NCI-H146 treated with DMSO at 0.1 percent for 48 hours (cell line): ENCODE data around the gene ZNF638.
"Not testable (repeated sequence)": the region's sequence is repeated elsewhere in the genome, so short reads cannot be mapped to it uniquely, and the experiment has no call there.

Experiments used
- DNase-seq: peaks from one replicate; lab custom pipeline; 2025; ENCODE audit not compliant: unreplicated experiment; lab: John Stamatoyannopoulos, UW

Gene ZNF638

GRCh38 chr2:71331581-71332434 lies at the start of gene ZNF638:
TSS of gene ZNF638 (plus strand) at chr2:71331782. CDS start at chr2:71348955, 17,173 bp downstream.
- DNase-seq = peak; percentile 80

- no peak for DNase-seq
Measured at GRCh38 chr2:71281950-71282349, 49.6 kb upstream of the ZNF638 start.

GRCh38 chr2:71282493-71282892 lies 49.1 kb upstream of the ZNF638 start:
- no peak for DNase-seq

GRCh38 chr2:71283131-71283530 lies 48.5 kb upstream of the ZNF638 start:
- no peak for DNase-seq

GRCh38 chr2:71285706-71286105 lies 45.9 kb upstream of the ZNF638 start:
- DNase-seq = no peak

GRCh38 chr2:71291398-71291797 lies 40.2 kb upstream of the ZNF638 start:
- DNase-seq = no peak

GRCh38 chr2:71292159-71292558 lies 39.4 kb upstream of the ZNF638 start:
- DNase-seq = no peak

- no peak for DNase-seq
Measured at GRCh38 chr2:71298914-71299313, 32.7 kb upstream of the ZNF638 start.

GRCh38 chr2:71299507-71299906 lies 32.1 kb upstream of the ZNF638 start:
- DNase-seq = no peak

GRCh38 chr2:71303849-71304248 lies 27.7 kb upstream of the ZNF638 start:
- DNase-seq = no peak

- DNase-seq = no peak
Measured at GRCh38 chr2:71306762-71307161, 24.8 kb upstream of the ZNF638 start.

GRCh38 chr2:71313016-71313766 lies 18.4 kb upstream of the ZNF638 start:
- DNase-seq = no peak

GRCh38 chr2:71317060-71317459 lies 14.5 kb upstream of the ZNF638 start:
- no peak for DNase-seq

GRCh38 chr2:71317900-71318299 lies 13.7 kb upstream of the ZNF638 start:
- DNase-seq = not testable (repeated sequence)

- no peak for DNase-seq
Measured at GRCh38 chr2:71323386-71323785, 8.2 kb upstream of the ZNF638 start.

- DNase-seq = no peak
Measured at GRCh38 chr2:71326968-71327367, 4.6 kb upstream of the ZNF638 start.

- DNase-seq = no peak
Measured at GRCh38 chr2:71327916-71328315, 3.7 kb upstream of the ZNF638 start.

- no peak for DNase-seq
Measured at GRCh38 chr2:71330155-71330554, 1.4 kb upstream of the ZNF638 start.

- no peak for DNase-seq
Measured at GRCh38 chr2:71330585-71331330, 824 bp upstream of the ZNF638 start.

GRCh38 chr2:71331331-71331580 lies 326 bp upstream of the ZNF638 start:
- not testable (repeated sequence) for DNase-seq

GRCh38 chr2:71332435-71332796 lies 834 bp downstream of the ZNF638 start:
- DNase-seq = no peak

GRCh38 chr2:71333619-71334018 lies 2.0 kb downstream of the ZNF638 start:
- no peak for DNase-seq
